Naive thymus-derived CD4-positive, alpha-beta T cell (primary cell): ENCODE results near the gene PLCG1. TPM values are rescaled to one million over a fixed set of nuclear protein-coding genes. Genes with fewer than 3 reads are reported as not detected.

Experiments
- ATAC-seq: fragments of 150-1000 bp; cut with Tn5 transposase; 2 replicates; pipeline ENCODE4 v1.10.0; 2021; ENCODE audit warnings: mild to moderate bottlenecking, moderate library complexity
- CTCF ChIA-PET: fragments of 350-600 bp; sonication (Branson Sonifier 250); formaldehyde crosslinking; loops from one replicate; lab custom pipeline; 2021; ENCODE audit warnings: antibody characterized with exemption; lab: Charles Lee
- POLR2A ChIA-PET: fragments of 350-600 bp; sonication (Branson Sonifier 250); formaldehyde crosslinking; loops from one replicate; lab custom pipeline; 2021; ENCODE audit warnings: antibody characterized with exemption, inconsistent platforms; lab: Charles Lee
- DNase-seq, 9 donors: peaks; one replicate each; pipeline versions ENCODE4 v3.0.0 to v3.0.0-alpha.2; 2020 to 2022; ENCODE audit warnings: mixed read lengths in 1 of 9
- H3K27ac ChIP-seq: one replicate; pipeline ENCODE4 v1.7.0; 2013; ENCODE audit warnings: mild to moderate bottlenecking, low read depth, low read length, moderate library complexity
- H3K27me3 ChIP-seq, 2 donors: one replicate each; pipeline ENCODE4 v1.7.0; 2013; ENCODE audit warnings: low read length in 2 of 2, mild to moderate bottlenecking in 2 of 2, moderate library complexity in 2 of 2; ENCODE audit not compliant: control insufficient read depth in 2 of 2, insufficient read depth in 2 of 2
- H3K36me3 ChIP-seq, 3 experiments: 1 replicate in 2 of 3; 2 replicates in 1 of 3; pipeline ENCODE4 v1.7.0; 2013; ENCODE audit warnings: low read length in 3 of 3, mild to moderate bottlenecking in 3 of 3, moderate library complexity in 1 of 3; ENCODE audit not compliant: insufficient read depth in 3 of 3, control insufficient read depth in 2 of 3
- H3K4me1 ChIP-seq, 2 donors: one replicate each; pipeline ENCODE4 v1.7.0; 2013; ENCODE audit warnings: low read length in 2 of 2, mild to moderate bottlenecking in 2 of 2, moderate library complexity in 1 of 2; ENCODE audit not compliant: control insufficient read depth in 2 of 2, insufficient read depth in 2 of 2
- H3K4me3 ChIP-seq: 2 replicates; pipeline ENCODE4 v1.7.0; 2013; ENCODE audit warnings: mild to moderate bottlenecking, low read length
- H3K9me3 ChIP-seq, 3 experiments: 1 replicate in 2 of 3; 2 replicates in 1 of 3; pipeline ENCODE4 v1.7.0; 2013; ENCODE audit warnings: low read length in 3 of 3; ENCODE audit not compliant: control insufficient read depth in 2 of 3
- H3K27ac Mint-ChIP-seq, 9 donors: one replicate each; pipeline ENCODE4 v1.8.0; 2020 to 2022; ENCODE audit warnings: mixed read lengths in 9 of 9, mild to moderate bottlenecking in 8 of 9, moderate library complexity in 5 of 9, inconsistent platforms in 2 of 9
- H3K27me3 Mint-ChIP-seq, 5 donors: one replicate each; pipeline ENCODE4 v1.8.0; 2021 to 2022; ENCODE audit warnings: mixed read lengths in 5 of 5, mild to moderate bottlenecking in 1 of 5
- H3K36me3 Mint-ChIP-seq, 5 donors: one replicate each; pipeline ENCODE4 v1.8.0; 2020 to 2022; ENCODE audit warnings: mixed read lengths in 5 of 5, mild to moderate bottlenecking in 3 of 5, inconsistent platforms in 1 of 5
- H3K4me1 Mint-ChIP-seq, 7 donors: one replicate each; pipeline ENCODE4 v1.8.0; 2020 to 2022; ENCODE audit warnings: mixed read lengths in 7 of 7, mild to moderate bottlenecking in 3 of 7, inconsistent platforms in 1 of 7
- H3K4me3 Mint-ChIP-seq, 10 donors: one replicate each; pipeline ENCODE4 v1.8.0; 2020 to 2022; ENCODE audit warnings: mild to moderate bottlenecking in 10 of 10, mixed read lengths in 10 of 10, moderate library complexity in 6 of 10, inconsistent platforms in 2 of 10
- H3K9me3 Mint-ChIP-seq, 11 donors: one replicate each; pipeline ENCODE4 v1.8.0; 2020 to 2022; ENCODE audit warnings: mixed read lengths in 11 of 11, mild to moderate bottlenecking in 4 of 11, inconsistent platforms in 1 of 11, moderate library complexity in 1 of 11
- intact Hi-C, 2 donors: fragments of 100-400 bp; cut with micrococcal nuclease; formaldehyde crosslinking; loops; one replicate each; pipeline ENCODE4 v1.15.1; 2023
- polyA plus RNA-seq, 2 donors: library from polyadenylated mRNA; unstranded; fragments of 300-500 nt; fragmentation: Illumina TruSeq; gene quantifications; one replicate each; pipeline ENCODE4 v1.2.3, GENCODE V29; 2021
- total RNA-seq, 6 experiments: library from RNA in 5 of 6; stranded (reverse) in 5 of 6; gene quantifications; 1 replicate in 5 of 6; 2 replicates in 1 of 6; pipeline ENCODE4 v1.2.3 and lab custom pipeline; 2021 to 2026

Gene PLCG1
- total and polyA plus RNA-seq, 7 experiments from 2014 or later, result 36.9 to 559 (median 369) TPM

GRCh38 chr20:41180599-41181333, 43.4 kb downstream of the PLCG1 start:
- ChIA-PET CTCF (interaction anchor here (0.6 to 1.3 kb wide), 2 partner anchors 15 to 46 kb away, joined by 4 read pairs; no protein-coding TSS in a partner anchor), POLR2A (interaction anchor here (0.5 to 1.4 kb wide), 4 partner anchors 9 to 21 kb away, joined by 3 to 4 read pairs (median 3); no protein-coding TSS in a partner anchor)
- intact Hi-C loops, result no loop called here

GRCh38 chr20:41181567-41181966, 44.2 kb downstream of the PLCG1 start:
- Mint-ChIP-seq H3K4me1 (peaks cover 4 to 24% (median 16%) of the 10 kb centered on the region in 7 donors), H3K4me3 (no peak overlapping the region), H3K9me3 (no peaks in the 10 kb centered on the region), H3K27me3 (no peaks in the 10 kb centered on the region), H3K36me3 (peaks cover 0 to 12% (median 1%) of the 10 kb centered on the region in 5 donors), H3K27ac (peak overlapping the region in 8 of 9 donors; percentile 69 to 89 (median 81))
- ATAC-seq, result no peak
- DNase-seq, result peak in 1 of 9 donors; percentile 1
- Histone ChIP-seq H3K27ac (no peak overlapping the region), H3K4me3 (no peak overlapping the region), H3K36me3 (peaks cover 0 to 10% (median 0%) of the 10 kb centered on the region in 3 experiments), H3K4me1 (no peaks in the 10 kb centered on the region), H3K27me3 (no peaks in the 10 kb centered on the region), H3K9me3 (no peaks in the 10 kb centered on the region)
- ChIA-PET CTCF (interaction anchor here (0.6 to 1.0 kb wide), 2 partner anchors 16 to 24 kb away, joined by 3 to 4 read pairs; no protein-coding TSS in a partner anchor), POLR2A (interaction anchor here (0.5 kb wide), 1 partner anchor 18 kb away, joined by 3 read pairs; no protein-coding TSS in a partner anchor)
- intact Hi-C loops, result no loop called here

More at GRCh38 chr20:41180599-41181333, 43.4 kb downstream of the PLCG1 start:
- Histone ChIP-seq H3K27me3 (no peaks in the 10 kb centered on the region), H3K4me1 (no peaks in the 10 kb centered on the region), H3K9me3 (no peaks in the 10 kb centered on the region), H3K4me3 (no peak overlapping the region), H3K36me3 (peaks cover 0 to 18% (median 5%) of the 10 kb centered on the region in 3 experiments), H3K27ac (peak overlapping the region; percentile 17)
- H3K4me3 Mint-ChIP-seq, result no peak overlapping the region
- H3K27me3 Mint-ChIP-seq, result no peaks in the 10 kb centered on the region
- no peaks in the 10 kb centered on the region for H3K9me3 Mint-ChIP-seq
- peak in 1 of 9 donors; percentile 17 for DNase-seq
- peaks cover 0 to 14% (median 3%) of the 10 kb centered on the region in 5 donors for H3K36me3 Mint-ChIP-seq
- ATAC-seq, result no peak
- peak overlapping the region; percentile 26 to 89 (median 79) for H3K27ac Mint-ChIP-seq
- H3K4me1 Mint-ChIP-seq, result peaks cover 1 to 19% (median 15%) of the 10 kb centered on the region in 7 donors

GRCh38 chr20:41182296-41183212, 45.2 kb downstream of the PLCG1 start:
- Histone ChIP-seq H3K9me3 (no peaks in the 10 kb centered on the region), H3K36me3 (peaks cover 0 to under 1% (median 0%) of the 10 kb centered on the region in 3 experiments), H3K4me1 (no peaks in the 10 kb centered on the region), H3K4me3 (no peak overlapping the region), H3K27ac (peak overlapping the region; percentile 17), H3K27me3 (no peaks in the 10 kb centered on the region)
- peaks cover 4 to 27% (median 15%) of the 10 kb centered on the region in 7 donors for H3K4me1 Mint-ChIP-seq
- CTCF ChIA-PET, result interaction anchor here (1.0 kb wide), 1 partner anchor 25 kb away, joined by 3 read pairs; no protein-coding TSS in a partner anchor
- ATAC-seq, result no peak
- H3K9me3 Mint-ChIP-seq, result no peaks in the 10 kb centered on the region
- DNase-seq, result peak in 1 of 9 donors; percentile 3
- POLR2A ChIA-PET, result no interaction called here
- no peak overlapping the region for H3K4me3 Mint-ChIP-seq
- peak overlapping the region in 8 of 9 donors; percentile 46 to 89 (median 78) for H3K27ac Mint-ChIP-seq
- peaks cover 0 to 9% (median 0%) of the 10 kb centered on the region in 5 donors for H3K36me3 Mint-ChIP-seq
- intact Hi-C loops, result no loop called here
- H3K27me3 Mint-ChIP-seq, result no peaks in the 10 kb centered on the region

GRCh38 chr20:41183391-41183790, 46.0 kb downstream of the PLCG1 start:
- peaks cover 4 to 33% (median 15%) of the 10 kb centered on the region in 7 donors for H3K4me1 Mint-ChIP-seq
- no peaks in the 10 kb centered on the region for H3K27me3 ChIP-seq
- no peaks in the 10 kb centered on the region for H3K4me1 ChIP-seq
- H3K27ac ChIP-seq, result no peak overlapping the region
- no peaks in the 10 kb centered on the region for H3K36me3 ChIP-seq
- peak in 1 of 9 donors; percentile 1 for DNase-seq
- POLR2A ChIA-PET, result no interaction called here
- CTCF ChIA-PET, result interaction anchor here (1.4 kb wide), 1 partner anchor 10 kb away, joined by 3 read pairs; no protein-coding TSS in a partner anchor
- H3K4me3 Mint-ChIP-seq, result no peak overlapping the region
- no peak overlapping the region for H3K4me3 ChIP-seq
- H3K9me3 ChIP-seq, result no peaks in the 10 kb centered on the region
- intact Hi-C loops, result no loop called here
- peaks cover 0 to 8% (median 0%) of the 10 kb centered on the region in 5 donors for H3K36me3 Mint-ChIP-seq
- H3K27me3 Mint-ChIP-seq, result no peaks in the 10 kb centered on the region
- ATAC-seq, result no peak
- H3K27ac Mint-ChIP-seq, result peak overlapping the region in 7 of 9 donors; percentile 32 to 88 (median 43)
- no peaks in the 10 kb centered on the region for H3K9me3 Mint-ChIP-seq

- Mint-ChIP-seq H3K27ac (peak overlapping the region in 6 of 9 donors; percentile 32 to 88 (median 52)), H3K4me3 (no peak overlapping the region), H3K36me3 (peaks cover 0 to 8% (median 0%) of the 10 kb centered on the region in 5 donors), H3K4me1 (peaks cover 4 to 33% (median 15%) of the 10 kb centered on the region in 7 donors), H3K27me3 (no peaks in the 10 kb centered on the region), H3K9me3 (no peaks in the 10 kb centered on the region)
- peak overlapping the region; percentile 1 for H3K27ac ChIP-seq
- no peaks in the 10 kb centered on the region for H3K27me3 ChIP-seq
- intact Hi-C loops, result no loop called here
- DNase-seq (no peak), ATAC-seq (no peak)
- H3K4me1 ChIP-seq, result no peaks in the 10 kb centered on the region
- H3K9me3 ChIP-seq, result no peaks in the 10 kb centered on the region
- H3K4me3 ChIP-seq, result no peak overlapping the region
- CTCF ChIA-PET, result interaction anchor here (1.4 kb wide), 1 partner anchor 11 kb away, joined by 3 read pairs; no protein-coding TSS in a partner anchor
- POLR2A ChIA-PET, result no interaction called here
- H3K36me3 ChIP-seq, result no peaks in the 10 kb centered on the region
These were observed 46.5 kb downstream of the PLCG1 start for GRCh38 chr20:41183831-41184230.
